ENCODE results near the gene TBK1.

TBK1 gene

GRCh38 chr12:64452559-64453329 lies 824 bp downstream of the TBK1 start:
- Histone ChIP-seq H3K4me3 (peak overlapping the region; percentile 93), H3K27ac (peak overlapping the region; percentile 95 to 99)
- no peak for DNase-seq (ENCODE audit: low spot score)
- TF ChIP-seq CTCF (IDR thresholded peaks at IDR 0.05) = no peak

GRCh38 chr12:64455506-64455905 lies 3.6 kb downstream of the TBK1 start:
- no peak overlapping the region for H3K27ac ChIP-seq
- no peak overlapping the region for H3K4me3 ChIP-seq
- no peak for DNase-seq (ENCODE audit: low spot score)
- no peak for TF ChIP-seq CTCF (IDR thresholded peaks at IDR 0.05)

GRCh38 chr12:64456119-64456518 lies 4.2 kb downstream of the TBK1 start:
- Histone ChIP-seq H3K27ac (no peak overlapping the region), H3K4me3 (no peak overlapping the region)
- DNase-seq (ENCODE audit: low spot score) = no peak
- no peak for TF ChIP-seq CTCF (IDR thresholded peaks at IDR 0.05)

GRCh38 chr12:64457032-64457431 lies 5.1 kb downstream of the TBK1 start:
- no peak for TF ChIP-seq CTCF (IDR thresholded peaks at IDR 0.05)
- DNase-seq (ENCODE audit: low spot score) = no peak
- Histone ChIP-seq H3K27ac (no peak overlapping the region), H3K4me3 (no peak overlapping the region)

- Histone ChIP-seq H3K27ac (no peak overlapping the region), H3K4me3 (no peak overlapping the region)
- TF ChIP-seq CTCF (IDR thresholded peaks at IDR 0.05) = no peak
- no peak for DNase-seq (ENCODE audit: low spot score)
These were observed 5.5 kb downstream of the TBK1 start for GRCh38 chr12:64457466-64457865.

- TF ChIP-seq CTCF (IDR thresholded peaks at IDR 0.05) = no peak
- no peak overlapping the region for H3K27ac ChIP-seq
- H3K4me3 ChIP-seq = no peak overlapping the region
- no peak for DNase-seq (ENCODE audit: low spot score)
These were observed 6.0 kb downstream of the TBK1 start for GRCh38 chr12:64457923-64458322.

GRCh38 chr12:64459394-64459891 lies 7.5 kb downstream of the TBK1 start:
- no peak for TF ChIP-seq CTCF (IDR thresholded peaks at IDR 0.05)
- Histone ChIP-seq H3K4me3 (peak overlapping the region; percentile 48), H3K27ac (peak overlapping the region; percentile 25 to 43)
- DNase-seq (ENCODE audit: low spot score) = no peak
